ENCODE measurements around the gene ARMC12. TPM values are rescaled to one million over a fixed set of nuclear protein-coding genes. Genes with fewer than 3 reads are reported as not detected.
"Not testable (repeated sequence)": the region's sequence is repeated elsewhere in the genome, so short reads cannot be mapped to it uniquely, and the experiment has no call there.

Gene ARMC12
- total RNA-seq: 1 to 10 TPM in 1 of 4 donors, not detected in 3; 6.2 TPM

- Histone ChIP-seq H3K27ac (peak within 1 kb of the TSS; percentile 99 to 100 (median 100)), H3K36me3 (no peaks in the 10 kb centered on the region), H3K4me1 (peaks cover 32 to 42% of the 10 kb centered on the region in 2 donors), H3K4me3 (no peak within 1 kb of the TSS), H3K9me3 (no peaks in the 10 kb centered on the region), H3K27me3 (no peaks in the 10 kb centered on the region)
- TF ChIP-seq POLR2A (IDR thresholded peaks at IDR 0.05) (no peak), CTCF (IDR thresholded peaks at IDR 0.05 in 4 of 5, conservative IDR thresholded peaks at IDR 0.05 in 1 of 5) (no peak)
- intact Hi-C loops (cut with DNase I; ENCODE audit: low total_unique reads) (loop anchor here (1.0 to 10.0 kb wide), 3 partner anchors 168 to 472 kb away; no protein-coding TSS in a partner anchor), in situ Hi-C loops (cut with MboI; ENCODE audit: low sequenced_read_pairs in 4 of 4) (loop anchor here (5.0 to 10.0 kb wide), 4 partner anchors 142 to 215 kb away; no protein-coding TSS in a partner anchor)
- DNase-seq (no peak), ATAC-seq (no peak)
Measured at GRCh38 chr6:35736982-35737412, at the start of gene ARMC12. Gene ARMC12, plus strand, starts transcription at chr6:35737032. Its CDS starts 77 bp downstream, at chr6:35737109.

- Histone ChIP-seq H3K27me3 (no peaks in the 10 kb centered on the region), H3K9me3 (no peaks in the 10 kb centered on the region), H3K4me3 (peak overlapping the region; percentile 79 to 88 (median 84)), H3K36me3 (peaks cover 0 to 34% of the 10 kb centered on the region in 2 donors), H3K27ac (peak overlapping the region; percentile 96 to 98 (median 97)), H3K4me1 (peaks cover 43 to 45% of the 10 kb centered on the region in 2 donors)
- TF ChIP-seq CTCF (IDR thresholded peaks at IDR 0.05 in 4 of 5, conservative IDR thresholded peaks at IDR 0.05 in 1 of 5) (no peak), POLR2A (IDR thresholded peaks at IDR 0.05) (peak; percentile 55 to 72)
- DNase-seq: peak; percentile 64 to 75
- intact Hi-C loops (cut with DNase I; ENCODE audit: low total_unique reads): loop anchor here (1.0 kb wide), 1 partner anchor 39 kb away; no protein-coding TSS in a partner anchor
- in situ Hi-C loops (cut with MboI; ENCODE audit: low sequenced_read_pairs in 4 of 4): no loop called here
- peak; percentile 8 to 16 for ATAC-seq
Measured at GRCh38 chr6:35687658-35688604, 48.9 kb upstream of the ARMC12 start.

GRCh38 chr6:35688605-35689322, 48.1 kb upstream of the ARMC12 start, which contains the start of gene FKBP5:
Gene FKBP5, minus strand, starts transcription at chr6:35688915. Its CDS starts 46,091 bp downstream, at chr6:35642824.
- TF ChIP-seq CTCF (IDR thresholded peaks at IDR 0.05 in 4 of 5, conservative IDR thresholded peaks at IDR 0.05 in 1 of 5) (peak in 1 of 5 experiments; percentile 21), POLR2A (IDR thresholded peaks at IDR 0.05) (peak; percentile 100)
- ATAC-seq (peak; percentile 54 to 57), DNase-seq (peak; percentile 98)
- Histone ChIP-seq H3K9me3 (no peaks in the 10 kb centered on the region), H3K27me3 (no peaks in the 10 kb centered on the region), H3K36me3 (peaks cover 0 to 29% of the 10 kb centered on the region in 2 donors), H3K4me1 (peaks cover 38 to 41% of the 10 kb centered on the region in 2 donors), H3K27ac (peak within 1 kb of the TSS; percentile 96 to 98 (median 97)), H3K4me3 (peak within 1 kb of the TSS; percentile 79 to 88 (median 84))
- in situ Hi-C loops (cut with MboI; ENCODE audit: low sequenced_read_pairs in 4 of 4) (no loop called here), intact Hi-C loops (cut with DNase I; ENCODE audit: low total_unique reads) (loop anchor here (1.0 kb wide), 2 partner anchors 39 to 86 kb away; no protein-coding TSS in a partner anchor)

GRCh38 chr6:35690006-35690405, 46.8 kb upstream of the ARMC12 start:
- in situ Hi-C loops (cut with MboI; ENCODE audit: low sequenced_read_pairs in 4 of 4): loop anchor here in 2 of 4 donors (5.0 kb wide), 1 partner anchor 37 kb away; no protein-coding TSS in a partner anchor
- peaks cover 28 to 36% of the 10 kb centered on the region in 2 donors for H3K4me1 ChIP-seq

More at GRCh38 chr6:35690006-35690405, 46.8 kb upstream of the ARMC12 start:
- ATAC-seq; intact Hi-C loops (cut with DNase I; ENCODE audit: low total_unique reads); H3K4me3 ChIP-seq; DNase-seq; H3K27me3 ChIP-seq; H3K9me3 ChIP-seq: not testable (repeated sequence)
- peak overlapping the region; percentile 92 to 97 (median 94) for H3K27ac ChIP-seq
- peaks cover 0 to 16% of the 10 kb centered on the region in 2 donors for H3K36me3 ChIP-seq

Data from gastrocnemius medialis (tissue), 4 donors.